HCT116 (cell line): ENCODE data around the gene DBR1. TPM values are rescaled to one million over a fixed set of nuclear protein-coding genes. Genes with fewer than 3 reads are reported as not detected.

Source experiments
- ATAC-seq: fragments of 200-7000 bp; cut with Tn5 transposase; 2 replicates; pipeline ENCODE4 v1.9.1; 2020; ENCODE audit warnings: mild to moderate bottlenecking, moderate library complexity
- BruUV-seq: library from RNA; stranded (reverse); fragments of 400-500 nt; replicated peaks from 2 replicates; lab custom pipeline; 2021; lab: Mats Ljungman, UMichigan
- CTCF ChIA-PET: fragments of 300-600 bp; sonication (Branson Sonifier 250); formaldehyde crosslinking; loops from one replicate; lab custom pipeline; 2021; ENCODE audit warnings: antibody characterized with exemption; lab: Charles Lee
- POLR2A ChIA-PET: fragments of 300-600, 350-600 bp; sonication (Branson Sonifier 250); formaldehyde crosslinking; loops from one replicate; lab custom pipeline; 2021; ENCODE audit warnings: antibody characterized with exemption; lab: Charles Lee
- RAD21 ChIA-PET, 2 experiments: fragments of 300-600 bp; sonication (Branson Sonifier 250); formaldehyde crosslinking; loops; one replicate each; lab custom pipeline; 2023; ENCODE audit warnings: low total read pairs in 2 of 2; ENCODE audit not compliant: uncharacterized antibody in 2 of 2, unreplicated experiment in 2 of 2, low non-redundant PET in 1 of 2; lab: Charles Lee
- DNase-seq: peaks from one replicate; pipeline ENCODE4 v3.0.0-alpha.2; 2010; ENCODE audit warnings: low read depth, low spot score
- H2AFZ ChIP-seq: fragments of 200-600 bp; shearing (Covaris generic), sonication (generic); 2 replicates; pipeline ENCODE4 v1.6.1; 2017; ENCODE audit warnings: low read depth, mixed run types, mixed read lengths, antibody characterized with exemption, low read length; ENCODE audit not compliant: poor library complexity, severe bottlenecking
- H3K27ac ChIP-seq: 2 replicates; pipeline ENCODE4 v1.5.1; 2012; ENCODE audit warnings: low read depth, low read length
- H3K27me3 ChIP-seq: fragments of 200-600 bp; sonication (generic); 2 replicates; pipeline ENCODE4 v1.6.1; 2016; ENCODE audit warnings: mixed run types, low read length, mixed read lengths; ENCODE audit not compliant: insufficient read depth
- H3K36me3 ChIP-seq, 2 experiments: fragments of 200-500 bp in 1 of 2; fragments of 200-600 bp in 1 of 2; sonication (Bioruptor generic) in 1 of 2; sonication (generic) in 1 of 2; 2 replicates each; pipeline versions ENCODE4 v1.5.1 to v1.6.1; 2014 to 2016; ENCODE audit warnings: low read length in 2 of 2, inconsistent platforms in 1 of 2, mixed read lengths in 1 of 2, mixed run types in 1 of 2; ENCODE audit not compliant: insufficient read depth in 2 of 2, control insufficient read depth in 1 of 2
- H3K4me1 ChIP-seq, 2 experiments: fragments of 200-600 bp in 1 of 2; sonication (generic) in 1 of 2; 2 replicates each; pipeline versions ENCODE4 v1.5.1 to v1.6.1; 2012 to 2017; ENCODE audit warnings: low read length in 2 of 2, inconsistent platforms in 1 of 2, mild to moderate bottlenecking in 1 of 2, mixed read lengths in 1 of 2, mixed run types in 1 of 2, moderate library complexity in 1 of 2; ENCODE audit not compliant: insufficient read depth in 2 of 2, control insufficient read depth in 1 of 2
- H3K4me2 ChIP-seq: fragments of 200-600 bp; sonication (generic); 2 replicates; pipeline ENCODE4 v1.6.1; 2017; ENCODE audit warnings: mixed run types, low read length, mixed read lengths
- H3K4me3 ChIP-seq, 2 experiments: fragments of 200-600 bp in 1 of 2; sonication (generic) in 1 of 2; replicated peaks in 1 of 2; 2 replicates each; pipeline ENCODE4 v1.5.1; 2011 to 2016; ENCODE audit warnings: low read length in 2 of 2, control low read depth in 1 of 2, low read depth in 1 of 2, mild to moderate bottlenecking in 1 of 2, mixed read lengths in 1 of 2, mixed run types in 1 of 2
- H3K79me2 ChIP-seq: fragments of 200-600 bp; sonication (generic); 2 replicates; pipeline ENCODE4 v1.6.1; 2017; ENCODE audit warnings: mild to moderate bottlenecking, mixed run types, low read length, moderate library complexity, mixed read lengths; ENCODE audit not compliant: insufficient read depth
- H3K9ac ChIP-seq: fragments of 200-600 bp; sonication (generic); 2 replicates; pipeline ENCODE4 v1.6.1; 2016; ENCODE audit warnings: low read length, mixed read lengths
- H3K9me2 ChIP-seq: fragments of 200-600 bp; sonication (generic), shearing (Covaris generic); 2 replicates; pipeline ENCODE4 v1.6.1; 2017; ENCODE audit warnings: mixed run types, mild to moderate bottlenecking, moderate library complexity; ENCODE audit not compliant: insufficient read depth
- H3K9me3 ChIP-seq, 2 experiments: fragments of 200-500 bp in 1 of 2; fragments of 200-600 bp in 1 of 2; sonication (Bioruptor generic) in 1 of 2; sonication (generic) in 1 of 2; 2 replicates each; pipeline ENCODE4 v1.6.1; 2014 to 2017; ENCODE audit warnings: low read length in 2 of 2, mixed read lengths in 2 of 2, inconsistent platforms in 1 of 2, low read depth in 1 of 2, mild to moderate bottlenecking in 1 of 2, mixed run types in 1 of 2, moderate library complexity in 1 of 2; ENCODE audit not compliant: control insufficient read depth in 1 of 2, insufficient read depth in 1 of 2
- H4K20me1 ChIP-seq: fragments of 200-600 bp; sonication (generic), shearing (Covaris generic); 2 replicates; pipeline ENCODE4 v1.6.1; 2017; ENCODE audit warnings: mixed run types, mild to moderate bottlenecking, moderate library complexity; ENCODE audit not compliant: insufficient read depth
- CBX3 ChIP-seq: IDR thresholded peaks from 2 replicates; pipeline ENCODE4 v1.6.1; 2012; ENCODE audit warnings: low read depth
- CEBPB ChIP-seq: IDR thresholded peaks from 2 replicates; pipeline ENCODE4 v1.6.1; 2012; ENCODE audit warnings: low read depth
- CTCF ChIP-seq, 3 experiments: fragments of 200-600 bp in 1 of 3; sonication (generic) in 1 of 3; IDR thresholded peaks in 2 of 3; conservative IDR thresholded peaks in 1 of 3; 2 replicates each; pipeline ENCODE4 v1.5.1; 2012 to 2017; ENCODE audit warnings: low read depth in 2 of 3, low read length in 2 of 3, antibody characterized with exemption in 1 of 3, borderline replicate concordance in 1 of 3, control low read depth in 1 of 3, mild to moderate bottlenecking in 1 of 3, mixed read lengths in 1 of 3, mixed run types in 1 of 3, moderate library complexity in 1 of 3; ENCODE audit not compliant: insufficient read depth in 1 of 3
- EGR1 ChIP-seq: IDR thresholded peaks from 2 replicates; pipeline ENCODE4 v1.6.1; 2012; ENCODE audit warnings: low read depth
- ELF1 ChIP-seq: IDR thresholded peaks from 2 replicates; pipeline ENCODE4 v1.6.1; 2012; ENCODE audit warnings: low read depth, borderline replicate concordance
- EZH2phosphoT487 ChIP-seq: fragments of 200-600 bp; IDR thresholded peaks from 2 replicates; pipeline ENCODE4 v1.6.1; 2018; ENCODE audit warnings: antibody characterized with exemption, borderline replicate concordance
- FOSL1 ChIP-seq: IDR thresholded peaks from 2 replicates; pipeline ENCODE4 v1.6.1; 2012; ENCODE audit warnings: low read depth
- POLR2A ChIP-seq: IDR thresholded peaks from 2 replicates; pipeline ENCODE4 v1.7.0; 2011; ENCODE audit warnings: borderline replicate concordance; ENCODE audit not compliant: insufficient read depth, insufficient read length; ENCODE audit errors: extremely low read depth
- POLR2AphosphoS5 ChIP-seq: IDR thresholded peaks from 2 replicates; pipeline ENCODE4 v1.6.1; 2011; ENCODE audit warnings: mild to moderate bottlenecking, low read depth, low read length, moderate library complexity
- RAD21 ChIP-seq: IDR thresholded peaks from 2 replicates; pipeline ENCODE4 v1.6.1; 2012; ENCODE audit warnings: low read depth, mild to moderate bottlenecking
- REST ChIP-seq: IDR thresholded peaks from 2 replicates; pipeline ENCODE4 v1.6.1; 2012; ENCODE audit warnings: low read depth
- SIN3A ChIP-seq: IDR thresholded peaks from 2 replicates; pipeline ENCODE4 v1.6.1; 2012; ENCODE audit warnings: low read depth
- SP1 ChIP-seq: IDR thresholded peaks from 2 replicates; pipeline ENCODE4 v1.6.1; 2012; ENCODE audit warnings: low read depth
- YY1 ChIP-seq: IDR thresholded peaks from 2 replicates; pipeline ENCODE4 v1.6.1; 2011; ENCODE audit warnings: low read length, low read depth, moderate library complexity, mild to moderate bottlenecking; ENCODE audit not compliant: insufficient replicate concordance; ENCODE audit errors: extremely low read depth
- ZFX ChIP-seq: fragments of 450-650 bp; IDR thresholded peaks from 2 replicates; pipeline ENCODE4 v1.6.1; 2017
- ZNF274 ChIP-seq: fragments of 200-500 bp; sonication (Bioruptor generic); IDR thresholded peaks from 2 replicates; pipeline ENCODE4 v1.6.1; 2014; ENCODE audit warnings: mild to moderate bottlenecking, low read depth, low read length, inconsistent platforms
- intact Hi-C: fragments of 100-400 bp; cut with micrococcal nuclease; formaldehyde crosslinking; loops from 2 replicates; pipeline ENCODE4 v1.10.0; 2022
- total RNA-seq: library from RNA; stranded (reverse); gene quantifications from one replicate; pipeline ENCODE4 v1.2.1, GENCODE V29; 2021; ENCODE audit not compliant: unreplicated experiment
- TF ChIP-seq, protein P1 (sequence below): IDR thresholded peaks from 2 replicates; pipeline ENCODE4 v1.6.1; 2011; ENCODE audit warnings: mild to moderate bottlenecking, low read length, moderate library complexity; ENCODE audit not compliant: insufficient replicate concordance; ENCODE audit errors: extremely low read depth
- TF ChIP-seq, protein P2 (sequence below): IDR thresholded peaks from 2 replicates; pipeline ENCODE4 v1.6.1; 2012
- TF ChIP-seq, protein P3 (sequence below): IDR thresholded peaks from 2 replicates; pipeline ENCODE4 v1.6.1; 2012

The DBR1 gene
- total RNA-seq, 1 experiment from 2014 or later, result 21.6 TPM

DNA sequence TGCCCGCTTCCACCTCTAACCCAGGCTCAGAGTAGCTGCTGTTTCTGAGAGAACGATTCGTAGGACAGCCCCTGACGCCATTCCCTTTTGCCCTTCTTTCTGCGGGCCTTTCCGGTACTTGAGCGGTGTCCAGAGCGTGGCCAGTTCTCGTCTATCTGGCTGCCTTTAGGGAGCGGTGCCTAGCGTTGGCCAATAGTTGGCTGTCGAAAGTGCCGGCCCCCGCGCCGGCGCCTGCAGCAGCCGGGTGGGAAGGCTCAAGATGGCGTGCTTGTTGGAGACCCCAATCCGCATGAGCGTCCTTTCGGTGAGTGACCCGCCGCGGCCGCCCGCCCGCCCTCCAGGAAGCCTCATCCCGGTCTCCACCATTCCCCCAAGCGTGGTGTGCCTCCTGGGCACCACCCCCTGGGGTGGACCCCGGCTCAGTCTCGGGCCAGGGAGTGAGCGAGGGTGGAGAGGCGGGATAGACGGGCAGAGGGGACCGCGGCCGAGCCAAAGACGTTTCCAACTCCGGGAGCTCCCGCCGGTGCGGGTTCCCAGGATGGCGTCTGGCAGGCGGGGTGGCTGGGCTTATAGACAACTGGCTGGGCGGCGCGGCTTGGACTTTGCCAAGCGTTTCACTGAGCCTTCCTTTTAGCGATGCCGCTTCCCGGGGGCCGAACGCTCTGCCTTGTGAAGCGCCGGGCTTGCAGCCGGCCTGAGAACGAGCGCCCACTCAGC lies 12.7 kb upstream of the DBR1 start, which contains the start of gene ARMC8:
TSS of gene ARMC8 (plus strand) at position 6 of the 717 bp plus-strand sequence. CDS start at position 260, 254 bp downstream.
- Histone ChIP-seq H3K4me1 (peaks cover 9 to 29% of the 10 kb centered on the region in 2 experiments; a peak in 3 of 4 replicates), H3K4me2 (peak within 1 kb of the TSS; percentile 82), H3K9me2 (no peaks in the 10 kb centered on the region), H3K9me3 (no peaks in the 10 kb centered on the region), H3K4me3 (peak within 1 kb of the TSS; percentile 89 to 95), H3K9ac (peak within 1 kb of the TSS; percentile 88), H3K27ac (peak within 1 kb of the TSS; percentile 71), H3K79me2 (peaks cover 51% of the 10 kb centered on the region), H2AFZ (peak within 1 kb of the TSS; percentile 91), H3K36me3 (0 out of 4 replicates have a peak, but pooled peaks cover 0 to 2% of the 10 kb centered on the region in 2 experiments), H3K27me3 (no peaks in the 10 kb centered on the region), H4K20me1 (no peaks in the 10 kb centered on the region)
- peak; percentile 73 for DNase-seq
- POLR2A ChIA-PET, result interaction anchor here (0.8 kb wide), 1 partner anchor 13 kb away, joined by 3 read pairs; the partner anchor contains the start of gene DBR1
- CTCF ChIA-PET, result no interaction called here
- RAD21 ChIA-PET, result no interaction called here
- no TSS peak for BruUV-seq
- ATAC-seq, result peak; percentile 68
- intact Hi-C loops, result loop anchor here (5.0 to 10.0 kb wide), 3 partner anchors 160 to 730 kb away; partner anchors contain the start of gene MRAS
- no peak for TF ChIP-seq REST
- no peak for TF ChIP-seq CTCF (IDR thresholded peaks at IDR 0.05 in 2 of 3, conservative IDR thresholded peaks at IDR 0.05 in 1 of 3; ENCODE audit: borderline replicate concordance in 1 of 3, insufficient read depth in 1 of 3, low read depth in 2 of 3, low read length in 2 of 3)
- TF ChIP-seq, protein P1, sequence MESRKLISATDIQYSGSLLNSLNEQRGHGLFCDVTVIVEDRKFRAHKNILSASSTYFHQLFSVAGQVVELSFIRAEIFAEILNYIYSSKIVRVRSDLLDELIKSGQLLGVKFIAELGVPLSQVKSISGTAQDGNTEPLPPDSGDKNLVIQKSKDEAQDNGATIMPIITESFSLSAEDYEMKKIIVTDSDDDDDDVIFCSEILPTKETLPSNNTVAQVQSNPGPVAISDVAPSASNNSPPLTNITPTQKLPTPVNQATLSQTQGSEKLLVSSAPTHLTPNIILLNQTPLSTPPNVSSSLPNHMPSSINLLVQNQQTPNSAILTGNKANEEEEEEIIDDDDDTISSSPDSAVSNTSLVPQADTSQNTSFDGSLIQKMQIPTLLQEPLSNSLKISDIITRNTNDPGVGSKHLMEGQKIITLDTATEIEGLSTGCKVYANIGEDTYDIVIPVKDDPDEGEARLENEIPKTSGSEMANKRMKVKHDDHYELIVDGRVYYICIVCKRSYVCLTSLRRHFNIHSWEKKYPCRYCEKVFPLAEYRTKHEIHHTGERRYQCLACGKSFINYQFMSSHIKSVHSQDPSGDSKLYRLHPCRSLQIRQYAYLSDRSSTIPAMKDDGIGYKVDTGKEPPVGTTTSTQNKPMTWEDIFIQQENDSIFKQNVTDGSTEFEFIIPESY, result no peak
- TF ChIP-seq SIN3A, result no peak
- TF ChIP-seq, protein P2, sequence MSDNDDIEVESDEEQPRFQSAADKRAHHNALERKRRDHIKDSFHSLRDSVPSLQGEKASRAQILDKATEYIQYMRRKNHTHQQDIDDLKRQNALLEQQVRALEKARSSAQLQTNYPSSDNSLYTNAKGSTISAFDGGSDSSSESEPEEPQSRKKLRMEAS, result peak; percentile 71; the same call in 1 of the 2 replicates
- TF ChIP-seq YY1, result peak; percentile 91
- TF ChIP-seq, protein P3, sequence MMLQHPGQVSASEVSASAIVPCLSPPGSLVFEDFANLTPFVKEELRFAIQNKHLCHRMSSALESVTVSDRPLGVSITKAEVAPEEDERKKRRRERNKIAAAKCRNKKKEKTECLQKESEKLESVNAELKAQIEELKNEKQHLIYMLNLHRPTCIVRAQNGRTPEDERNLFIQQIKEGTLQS, result no peak
- no peak for TF ChIP-seq POLR2A
- no peak; the same call in none of the 2 replicates for TF ChIP-seq POLR2AphosphoS5
- no peak for TF ChIP-seq RAD21
- TF ChIP-seq CBX3, result no peak
- no peak for TF ChIP-seq ZNF274
- TF ChIP-seq EZH2phosphoT487, result no peak
- TF ChIP-seq CEBPB, result no peak
- TF ChIP-seq SP1, result no peak
- TF ChIP-seq ELF1, result no peak
- TF ChIP-seq EGR1, result no peak
- no peak for TF ChIP-seq FOSL1
- TF ChIP-seq ZFX, result peak; percentile 37; the same call in 1 of the 2 replicates
